Effector CD8-positive, alpha-beta T cell (primary cell): ENCODE measurements around the gene PPFIA1.

Experiments
- DNase-seq: peaks from one replicate; lab custom pipeline; 2025; lab: John Stamatoyannopoulos, UW

Gene PPFIA1

GRCh38 chr11:70414341-70415100 is 144.0 kb downstream of the PPFIA1 start:
- no peak for DNase-seq

- DNase-seq = no peak
These were observed 144.7 kb downstream of the PPFIA1 start for GRCh38 chr11:70415191-70415590.

- no peak for DNase-seq
These were observed 145.3 kb downstream of the PPFIA1 start for GRCh38 chr11:70415642-70416395.

- no peak for DNase-seq
These were observed 146.4 kb downstream of the PPFIA1 start for GRCh38 chr11:70416881-70417280.

GRCh38 chr11:70418130-70418529 is 147.6 kb downstream of the PPFIA1 start:
- DNase-seq = no peak

GRCh38 chr11:70419307-70420007 is 149.0 kb downstream of the PPFIA1 start:
- DNase-seq = no peak

GRCh38 chr11:70420008-70420464 is 149.5 kb downstream of the PPFIA1 start:
- no peak for DNase-seq

- no peak for DNase-seq
These were observed 150.0 kb downstream of the PPFIA1 start for GRCh38 chr11:70420496-70420895.

GRCh38 chr11:70421123-70421522 is 150.6 kb downstream of the PPFIA1 start:
- no peak for DNase-seq

GRCh38 chr11:70422692-70423522 is 152.4 kb downstream of the PPFIA1 start:
- DNase-seq = no peak

- no peak for DNase-seq
These were observed 153.3 kb downstream of the PPFIA1 start for GRCh38 chr11:70423523-70424505.

- no peak for DNase-seq
These were observed 154.4 kb downstream of the PPFIA1 start for GRCh38 chr11:70424765-70425344.

- no peak for DNase-seq
These were observed 156.9 kb downstream of the PPFIA1 start for GRCh38 chr11:70427436-70427835.

GRCh38 chr11:70428701-70429427 is 158.4 kb downstream of the PPFIA1 start:
- DNase-seq = no peak

GRCh38 chr11:70429428-70429705 is 158.9 kb downstream of the PPFIA1 start:
- no peak for DNase-seq

GRCh38 chr11:70429724-70430521 is 159.4 kb downstream of the PPFIA1 start:
- DNase-seq = no peak

GRCh38 chr11:70430671-70431574 is 160.4 kb downstream of the PPFIA1 start:
- DNase-seq = no peak

GRCh38 chr11:70431611-70432010 is 161.1 kb downstream of the PPFIA1 start:
- no peak for DNase-seq
